HCT116 (cell line): ENCODE data around the gene CCDC74A. TPM values are rescaled to one million over a fixed set of nuclear protein-coding genes. Genes with fewer than 3 reads are reported as not detected.
"Not testable (repeated sequence)": the region's sequence is repeated elsewhere in the genome, so short reads cannot be mapped to it uniquely, and the experiment has no call there.

ENCODE experiments used
- ATAC-seq: fragments of 200-7000 bp; cut with Tn5 transposase; 2 replicates; pipeline ENCODE4 v1.9.1; 2020; ENCODE audit warnings: mild to moderate bottlenecking, moderate library complexity
- BruUV-seq: library from RNA; stranded (reverse); fragments of 400-500 nt; replicated peaks from 2 replicates; lab custom pipeline; 2021; lab: Mats Ljungman, UMichigan
- CTCF ChIA-PET: fragments of 300-600 bp; sonication (Branson Sonifier 250); formaldehyde crosslinking; loops from one replicate; lab custom pipeline; 2021; ENCODE audit warnings: antibody characterized with exemption; lab: Charles Lee
- POLR2A ChIA-PET: fragments of 300-600, 350-600 bp; sonication (Branson Sonifier 250); formaldehyde crosslinking; loops from one replicate; lab custom pipeline; 2021; ENCODE audit warnings: antibody characterized with exemption; lab: Charles Lee
- RAD21 ChIA-PET, 2 experiments: fragments of 300-600 bp; sonication (Branson Sonifier 250); formaldehyde crosslinking; loops; one replicate each; lab custom pipeline; 2023; ENCODE audit warnings: low total read pairs in 2 of 2; ENCODE audit not compliant: uncharacterized antibody in 2 of 2, unreplicated experiment in 2 of 2, low non-redundant PET in 1 of 2; lab: Charles Lee
- DNase-seq: peaks from one replicate; pipeline ENCODE4 v3.0.0-alpha.2; 2010; ENCODE audit warnings: low read depth, low spot score
- H2AFZ ChIP-seq: fragments of 200-600 bp; shearing (Covaris generic), sonication (generic); 2 replicates; pipeline ENCODE4 v1.6.1; 2017; ENCODE audit warnings: low read depth, mixed run types, mixed read lengths, antibody characterized with exemption, low read length; ENCODE audit not compliant: poor library complexity, severe bottlenecking
- H3K27ac ChIP-seq: 2 replicates; pipeline ENCODE4 v1.5.1; 2012; ENCODE audit warnings: low read depth, low read length
- H3K27me3 ChIP-seq: fragments of 200-600 bp; sonication (generic); 2 replicates; pipeline ENCODE4 v1.6.1; 2016; ENCODE audit warnings: mixed run types, low read length, mixed read lengths; ENCODE audit not compliant: insufficient read depth
- H3K36me3 ChIP-seq, 2 experiments: fragments of 200-500 bp in 1 of 2; fragments of 200-600 bp in 1 of 2; sonication (Bioruptor generic) in 1 of 2; sonication (generic) in 1 of 2; 2 replicates each; pipeline versions ENCODE4 v1.5.1 to v1.6.1; 2014 to 2016; ENCODE audit warnings: low read length in 2 of 2, inconsistent platforms in 1 of 2, mixed read lengths in 1 of 2, mixed run types in 1 of 2; ENCODE audit not compliant: insufficient read depth in 2 of 2, control insufficient read depth in 1 of 2
- H3K4me1 ChIP-seq, 2 experiments: fragments of 200-600 bp in 1 of 2; sonication (generic) in 1 of 2; 2 replicates each; pipeline versions ENCODE4 v1.5.1 to v1.6.1; 2012 to 2017; ENCODE audit warnings: low read length in 2 of 2, inconsistent platforms in 1 of 2, mild to moderate bottlenecking in 1 of 2, mixed read lengths in 1 of 2, mixed run types in 1 of 2, moderate library complexity in 1 of 2; ENCODE audit not compliant: insufficient read depth in 2 of 2, control insufficient read depth in 1 of 2
- H3K4me2 ChIP-seq: fragments of 200-600 bp; sonication (generic); 2 replicates; pipeline ENCODE4 v1.6.1; 2017; ENCODE audit warnings: mixed run types, low read length, mixed read lengths
- H3K4me3 ChIP-seq, 2 experiments: fragments of 200-600 bp in 1 of 2; sonication (generic) in 1 of 2; replicated peaks in 1 of 2; 2 replicates each; pipeline ENCODE4 v1.5.1; 2011 to 2016; ENCODE audit warnings: low read length in 2 of 2, control low read depth in 1 of 2, low read depth in 1 of 2, mild to moderate bottlenecking in 1 of 2, mixed read lengths in 1 of 2, mixed run types in 1 of 2
- H3K79me2 ChIP-seq: fragments of 200-600 bp; sonication (generic); 2 replicates; pipeline ENCODE4 v1.6.1; 2017; ENCODE audit warnings: mild to moderate bottlenecking, mixed run types, low read length, moderate library complexity, mixed read lengths; ENCODE audit not compliant: insufficient read depth
- H3K9ac ChIP-seq: fragments of 200-600 bp; sonication (generic); 2 replicates; pipeline ENCODE4 v1.6.1; 2016; ENCODE audit warnings: low read length, mixed read lengths
- H3K9me2 ChIP-seq: fragments of 200-600 bp; sonication (generic), shearing (Covaris generic); 2 replicates; pipeline ENCODE4 v1.6.1; 2017; ENCODE audit warnings: mixed run types, mild to moderate bottlenecking, moderate library complexity; ENCODE audit not compliant: insufficient read depth
- H3K9me3 ChIP-seq, 2 experiments: fragments of 200-500 bp in 1 of 2; fragments of 200-600 bp in 1 of 2; sonication (Bioruptor generic) in 1 of 2; sonication (generic) in 1 of 2; 2 replicates each; pipeline ENCODE4 v1.6.1; 2014 to 2017; ENCODE audit warnings: low read length in 2 of 2, mixed read lengths in 2 of 2, inconsistent platforms in 1 of 2, low read depth in 1 of 2, mild to moderate bottlenecking in 1 of 2, mixed run types in 1 of 2, moderate library complexity in 1 of 2; ENCODE audit not compliant: control insufficient read depth in 1 of 2, insufficient read depth in 1 of 2
- H4K20me1 ChIP-seq: fragments of 200-600 bp; sonication (generic), shearing (Covaris generic); 2 replicates; pipeline ENCODE4 v1.6.1; 2017; ENCODE audit warnings: mixed run types, mild to moderate bottlenecking, moderate library complexity; ENCODE audit not compliant: insufficient read depth
- intact Hi-C: fragments of 100-400 bp; cut with micrococcal nuclease; formaldehyde crosslinking; loops from 2 replicates; pipeline ENCODE4 v1.10.0; 2022
- total RNA-seq: library from RNA; stranded (reverse); gene quantifications from one replicate; pipeline ENCODE4 v1.2.1, GENCODE V29; 2021; ENCODE audit not compliant: unreplicated experiment

CCDC74A gene
- total RNA-seq, 1 experiment from 2014 or later = 13.6 TPM

GRCh38 chr2:131498321-131498973, 29.2 kb upstream of the CCDC74A start:
- H3K36me3 ChIP-seq, H4K20me1 ChIP-seq, H3K4me2 ChIP-seq, POLR2A ChIA-PET, DNase-seq, H3K27me3 ChIP-seq, intact Hi-C loops, H3K27ac ChIP-seq, H3K9me2 ChIP-seq, H3K4me3 ChIP-seq, BruUV-seq, ATAC-seq, H3K9ac ChIP-seq, H3K9me3 ChIP-seq, RAD21 ChIA-PET, CTCF ChIA-PET, H2AFZ ChIP-seq: not testable (repeated sequence)
- Histone ChIP-seq H3K79me2 (peaks cover 72% of the 10 kb centered on the region), H3K4me1 (peaks cover 0 to 11% of the 10 kb centered on the region in 2 experiments; a peak in 1 of 4 replicates)

GRCh38 chr2:131503587-131503986, 24.1 kb upstream of the CCDC74A start:
- CTCF ChIA-PET = interaction anchor here (0.7 kb wide), 1 partner anchor 351 kb away, joined by 3 read pairs; no protein-coding TSS in a partner anchor
- H3K27me3 ChIP-seq, H3K27ac ChIP-seq, DNase-seq, RAD21 ChIA-PET, intact Hi-C loops, ATAC-seq, H4K20me1 ChIP-seq, H2AFZ ChIP-seq, POLR2A ChIA-PET, H3K9me2 ChIP-seq, H3K4me1 ChIP-seq, H3K9me3 ChIP-seq, H3K4me3 ChIP-seq, H3K9ac ChIP-seq, H3K4me2 ChIP-seq, BruUV-seq: not testable (repeated sequence)
- Histone ChIP-seq H3K79me2 (peaks cover 22% of the 10 kb centered on the region), H3K36me3 (peaks cover 15 to 18% of the 10 kb centered on the region in 2 experiments; a peak in 3 of 4 replicates)

- DNase-seq, H3K9me3 ChIP-seq, H3K9ac ChIP-seq, H4K20me1 ChIP-seq, H2AFZ ChIP-seq, H3K27ac ChIP-seq, H3K4me2 ChIP-seq, RAD21 ChIA-PET, intact Hi-C loops, ATAC-seq, H3K4me1 ChIP-seq, BruUV-seq, H3K27me3 ChIP-seq, H3K4me3 ChIP-seq, H3K9me2 ChIP-seq, POLR2A ChIA-PET: not testable (repeated sequence)
- CTCF ChIA-PET = interaction anchor here (0.7 kb wide), 2 partner anchors 324 to 352 kb away, joined by 3 read pairs; no protein-coding TSS in a partner anchor
- peaks cover 16% of the 10 kb centered on the region for H3K79me2 ChIP-seq
- H3K36me3 ChIP-seq = peaks cover 15 to 19% of the 10 kb centered on the region in 2 experiments; a peak in 3 of 4 replicates
These were observed 23.5 kb upstream of the CCDC74A start for GRCh38 chr2:131504082-131504750.
